GM18519 (cell line): ENCODE results near the gene LOXL3.
"Not testable (repeated sequence)": the region's sequence is repeated elsewhere in the genome, so short reads cannot be mapped to it uniquely, and the experiment has no call there.

ENCODE experiments used
- ATAC-seq: cut with Tn5 transposase; IDR thresholded peaks from one replicate; pipeline ENCODE4 v1.9.1; 2021; ENCODE audit warnings: mild to moderate bottlenecking, moderate library complexity; ENCODE audit not compliant: unreplicated experiment, low FRiP score

LOXL3 gene

DNA sequence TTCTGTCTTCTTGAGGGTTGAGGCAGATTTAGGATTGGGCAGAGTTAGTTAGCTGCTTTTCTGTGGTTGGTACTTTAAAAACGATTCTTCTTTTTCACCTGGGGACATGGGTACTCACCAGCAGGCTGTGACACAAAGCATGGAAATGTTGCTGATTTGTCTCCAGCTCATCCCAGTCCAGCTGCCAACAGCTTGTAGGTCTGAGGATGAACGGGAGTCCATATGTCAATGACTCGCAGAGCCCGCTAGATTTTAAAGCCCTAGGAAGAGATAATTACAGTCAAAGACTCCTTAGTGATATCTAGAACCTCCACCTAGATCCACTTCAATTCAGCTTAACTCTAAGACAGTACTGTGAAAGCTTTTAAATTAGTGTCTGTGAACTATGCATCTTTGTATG lies 21.6 kb upstream of the LOXL3 start:
- no peak for ATAC-seq

DNA sequence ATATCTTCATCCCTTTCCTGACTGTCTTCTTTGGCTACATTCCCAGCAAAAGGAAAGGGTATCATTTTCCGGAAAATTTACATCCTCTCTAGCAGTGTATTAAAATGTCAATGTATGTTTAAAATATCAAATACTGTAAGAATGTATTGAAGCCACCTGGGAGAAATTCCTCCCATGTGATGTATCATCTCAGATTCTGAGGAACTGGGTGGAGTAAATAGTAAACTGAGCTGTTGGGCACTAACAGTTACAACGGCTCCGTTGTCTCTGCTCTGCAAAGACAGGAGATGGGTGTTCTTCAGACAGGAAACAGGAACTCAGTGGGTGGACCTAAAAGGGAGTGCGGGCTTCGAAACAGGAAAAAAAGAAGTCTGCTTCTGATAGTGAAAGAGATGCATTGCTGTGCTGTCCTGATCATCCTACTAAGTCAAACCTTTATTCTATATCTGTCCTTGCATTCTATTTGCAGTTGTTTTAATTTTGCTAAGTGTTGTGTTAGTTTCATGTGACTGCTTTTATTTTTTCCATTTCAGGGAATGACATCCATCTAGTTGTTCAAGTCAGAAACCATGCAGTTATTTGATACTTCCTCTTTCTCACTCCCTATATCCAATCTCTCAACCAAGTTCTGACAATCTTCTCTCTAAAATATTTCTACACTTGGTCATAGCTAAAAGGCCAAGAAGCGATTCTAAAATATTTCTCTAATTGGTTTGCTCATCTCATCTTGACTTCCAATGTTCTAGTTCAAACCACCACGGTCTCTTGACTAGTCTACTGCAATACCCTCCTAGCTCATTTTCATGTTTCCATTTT lies 20.2 kb upstream of the LOXL3 start:
- ATAC-seq, result no peak

DNA sequence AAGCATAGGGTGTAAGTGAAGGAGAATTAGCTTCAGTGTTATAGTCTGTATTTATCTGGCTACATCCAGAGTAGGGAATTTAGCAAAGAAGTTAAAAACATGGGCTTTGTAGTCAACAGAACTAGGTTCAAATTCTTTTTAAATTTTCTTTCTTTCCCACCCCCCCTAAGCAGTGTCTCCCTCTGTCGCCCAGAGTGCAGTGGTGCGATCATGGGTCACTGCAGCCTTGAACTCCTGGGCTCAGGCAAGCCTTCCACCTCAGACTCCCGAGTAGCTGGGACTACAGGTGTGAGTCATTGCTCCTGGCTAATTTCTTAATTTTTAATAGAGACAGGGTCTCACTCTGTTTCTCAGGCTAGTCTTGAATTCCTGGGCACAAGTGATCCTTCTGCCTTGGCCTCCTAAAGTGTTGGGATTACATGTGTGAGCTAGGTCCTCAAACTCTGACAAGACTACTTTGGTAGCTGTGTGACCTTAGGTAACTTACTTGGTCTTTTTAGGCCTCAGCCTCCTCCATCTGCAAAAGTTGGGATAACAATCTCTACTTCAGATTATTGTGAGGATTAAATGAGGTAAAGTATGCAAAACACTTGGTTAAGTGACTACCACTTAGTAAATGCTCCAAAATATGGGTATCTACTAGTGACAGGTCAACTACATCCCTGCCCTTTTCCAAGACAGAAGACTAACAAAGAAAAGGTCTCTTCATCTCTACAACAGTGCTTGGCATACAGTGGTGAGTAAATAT lies 18.6 kb upstream of the LOXL3 start:
- ATAC-seq, result no peak

DNA sequence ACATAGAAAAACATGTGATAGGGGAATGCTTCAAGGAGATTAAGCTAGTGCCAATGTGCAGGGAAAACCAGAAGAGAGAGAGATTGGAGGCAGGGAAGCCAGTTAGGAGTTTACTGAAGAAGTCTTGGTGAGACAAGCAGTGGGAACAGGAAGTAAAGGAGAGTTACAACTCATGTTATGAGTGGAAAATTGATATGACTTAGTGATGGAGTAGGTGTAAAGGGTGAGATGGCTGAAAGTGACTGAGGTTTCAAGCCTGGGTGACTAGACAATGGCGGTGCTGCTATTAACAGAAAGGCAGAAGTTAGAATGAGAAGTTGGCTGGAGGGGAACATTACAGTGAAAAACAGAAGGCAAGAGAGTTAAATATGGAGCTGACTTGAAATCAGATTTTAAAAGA lies 17.3 kb upstream of the LOXL3 start:
- peak; percentile 46 for ATAC-seq

DNA sequence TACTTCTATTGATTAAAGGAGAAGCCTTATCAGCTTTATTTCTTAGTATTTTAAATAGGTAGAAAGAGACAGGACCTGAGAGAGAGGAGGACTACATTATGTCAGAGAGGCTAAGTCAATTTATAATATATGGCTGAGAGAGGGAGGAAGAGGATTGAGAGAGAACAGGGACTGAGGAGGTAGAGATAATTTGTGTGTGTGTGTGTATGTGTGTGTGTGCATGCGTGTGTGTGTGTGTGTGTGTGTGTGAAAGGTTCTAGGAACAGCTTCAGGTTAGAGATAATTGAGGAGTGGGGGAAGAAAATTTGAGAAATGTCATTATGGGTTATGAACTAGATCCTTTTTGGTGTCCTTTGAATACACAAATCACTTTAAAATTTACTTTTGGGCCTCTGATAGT lies 15.9 kb upstream of the LOXL3 start:
- no peak for ATAC-seq

DNA sequence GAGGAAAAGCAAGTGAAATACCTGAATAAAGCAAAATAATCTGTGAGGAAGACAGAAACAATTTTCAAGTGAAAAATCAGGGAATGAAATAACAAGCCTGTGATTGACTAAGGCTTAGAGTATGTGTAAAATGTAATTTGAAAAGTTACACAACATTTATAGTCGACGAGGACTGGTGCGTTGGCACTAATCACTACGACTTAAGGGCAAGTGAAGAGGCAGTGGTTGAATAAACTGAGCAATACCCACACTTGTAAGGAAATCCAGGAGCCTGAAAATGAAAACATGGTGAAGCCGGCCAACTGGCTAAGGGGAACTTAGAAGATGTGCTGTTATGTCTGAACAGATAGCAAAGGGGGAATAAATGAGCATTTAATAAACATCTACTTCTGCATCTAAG lies 14.1 kb upstream of the LOXL3 start:
- no peak for ATAC-seq

DNA sequence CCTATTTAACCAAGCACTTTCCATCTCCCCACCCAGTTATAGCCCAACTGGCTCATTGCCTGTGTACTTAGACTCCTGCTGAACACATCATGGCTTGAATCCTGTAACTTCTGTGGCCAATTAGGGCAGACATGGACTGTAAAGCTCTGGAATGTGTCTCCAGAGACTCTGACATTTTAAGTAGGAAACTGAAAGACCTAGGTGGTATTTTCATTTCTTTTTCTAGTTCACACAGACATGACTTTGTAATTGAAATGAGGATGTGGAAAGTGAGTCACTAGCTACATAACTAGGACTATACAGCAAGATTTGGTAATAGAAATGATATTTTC lies 13.0 kb upstream of the LOXL3 start:
- no peak for ATAC-seq

DNA sequence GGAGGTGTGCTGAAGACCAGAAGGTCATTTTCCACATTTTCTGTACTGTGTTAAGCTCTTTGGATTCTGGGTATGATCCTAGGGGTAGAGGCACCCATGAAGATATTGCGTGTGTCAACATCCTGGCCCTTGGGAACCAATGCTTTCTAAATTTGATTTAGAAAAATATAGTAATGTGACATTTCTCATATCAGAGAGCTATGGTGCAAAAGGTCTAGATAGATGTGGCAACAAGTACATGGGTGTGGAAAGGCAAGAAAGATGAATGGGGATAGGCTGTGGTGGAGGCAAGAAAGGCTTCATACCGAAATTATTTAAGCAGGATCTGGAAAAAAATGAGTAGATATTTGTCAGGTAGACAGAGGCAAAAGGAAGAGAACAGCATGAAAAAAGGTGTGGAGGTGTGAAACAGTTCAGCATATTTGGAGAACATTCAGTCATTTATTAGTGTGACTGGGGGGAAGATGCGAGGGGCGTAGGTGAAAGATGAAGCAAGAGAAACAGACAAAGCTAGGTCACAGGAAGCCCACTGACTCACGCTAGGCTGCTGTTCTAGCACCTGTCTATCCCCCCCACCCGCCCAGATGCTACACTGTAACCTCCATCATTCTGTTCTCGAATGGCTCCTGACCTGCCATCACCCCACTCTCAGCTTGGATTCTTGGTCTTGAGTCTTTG lies 12.5 kb upstream of the LOXL3 start:
- no peak for ATAC-seq

DNA sequence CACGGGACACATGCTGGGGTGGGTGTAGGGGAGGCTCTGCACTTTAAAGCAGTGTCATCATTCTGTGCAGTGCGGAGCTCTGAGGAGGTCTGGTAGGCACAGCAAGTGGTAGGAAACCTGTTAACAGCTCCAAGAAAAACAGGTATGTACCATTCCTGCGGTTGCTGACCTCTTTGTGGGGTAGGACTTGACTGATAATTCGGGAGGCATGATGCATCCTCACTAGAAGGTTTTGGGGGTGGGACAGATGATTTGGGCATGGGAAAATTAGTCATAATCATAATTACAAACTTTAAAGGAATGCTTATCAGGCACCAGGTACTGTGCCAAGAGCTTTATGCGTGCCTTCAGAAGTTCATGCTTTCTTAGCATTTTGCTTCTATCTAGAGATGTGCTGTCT lies 10.5 kb upstream of the LOXL3 start:
- ATAC-seq, result no peak

DNA sequence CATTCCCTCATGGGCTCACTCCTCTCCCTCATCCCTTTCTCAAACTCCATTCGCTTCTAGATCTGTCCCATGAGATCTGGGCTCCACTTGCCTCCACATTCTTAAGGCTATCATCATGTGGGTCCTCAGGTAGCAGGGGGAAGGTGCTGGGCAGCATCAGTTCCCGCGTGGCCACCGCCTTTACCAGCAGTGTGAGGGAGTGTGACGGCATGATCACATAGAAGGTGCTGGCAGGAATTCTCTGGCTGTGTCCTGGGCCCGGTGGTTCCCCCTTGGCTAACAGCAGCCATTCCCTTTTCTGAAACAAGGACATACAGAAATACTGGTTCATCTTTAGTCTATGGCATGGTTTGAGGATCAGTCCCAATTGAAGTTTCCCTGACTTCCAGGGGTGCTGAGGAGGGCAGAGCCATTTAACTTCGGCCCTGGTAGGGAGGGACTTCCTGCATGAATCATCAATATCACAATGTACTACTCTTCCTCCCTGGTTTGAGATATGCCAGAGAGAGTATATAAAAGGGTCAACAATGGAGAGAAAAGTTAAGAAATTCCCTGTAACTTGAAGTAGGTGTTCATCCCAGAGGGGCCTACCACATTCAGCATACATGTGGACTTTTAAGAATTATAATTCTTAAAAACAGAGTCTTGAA lies 8.5 kb upstream of the LOXL3 start:
- ATAC-seq, result no peak

DNA sequence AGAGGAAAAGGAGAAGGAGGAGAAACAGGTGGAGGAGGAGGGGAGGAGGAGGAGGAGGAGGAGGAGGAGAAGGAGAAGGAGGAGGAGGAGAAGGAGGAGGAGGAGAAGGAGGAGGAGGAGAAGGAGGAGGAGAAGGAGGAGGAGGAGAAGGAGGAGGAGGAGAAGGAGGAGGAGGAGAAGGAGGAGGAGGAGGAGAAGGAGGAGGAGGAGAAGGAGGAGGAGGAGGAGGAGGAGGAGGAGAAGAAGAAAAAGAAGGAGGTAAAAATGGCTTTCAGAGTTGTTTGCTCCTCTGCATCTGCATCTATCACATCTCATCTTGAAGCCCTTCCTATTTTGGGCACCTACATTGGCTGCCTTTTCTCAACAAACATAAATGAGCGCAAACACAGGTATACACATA lies 7.3 kb upstream of the LOXL3 start:
- ATAC-seq, result not testable (repeated sequence)

DNA sequence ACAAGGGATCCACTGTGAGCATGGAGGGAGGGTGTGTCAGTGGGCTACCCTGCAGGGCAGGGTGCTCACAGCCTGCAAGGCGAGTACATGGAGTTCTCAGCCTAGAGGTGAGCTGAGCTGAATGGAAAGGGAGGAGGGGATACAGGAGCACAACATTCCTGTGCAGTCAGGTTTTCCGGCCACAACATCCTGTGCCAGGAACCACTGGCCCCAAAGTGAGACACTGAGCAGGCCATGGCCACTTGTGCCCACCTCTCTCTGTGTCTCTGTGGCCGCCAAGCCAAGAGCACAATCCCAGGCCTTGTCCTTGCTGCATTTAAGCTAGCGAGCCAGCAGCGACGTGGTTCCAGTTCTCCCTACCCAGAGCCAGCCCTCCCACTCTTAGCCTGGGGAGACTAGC lies 6.8 kb upstream of the LOXL3 start:
- no peak for ATAC-seq

DNA sequence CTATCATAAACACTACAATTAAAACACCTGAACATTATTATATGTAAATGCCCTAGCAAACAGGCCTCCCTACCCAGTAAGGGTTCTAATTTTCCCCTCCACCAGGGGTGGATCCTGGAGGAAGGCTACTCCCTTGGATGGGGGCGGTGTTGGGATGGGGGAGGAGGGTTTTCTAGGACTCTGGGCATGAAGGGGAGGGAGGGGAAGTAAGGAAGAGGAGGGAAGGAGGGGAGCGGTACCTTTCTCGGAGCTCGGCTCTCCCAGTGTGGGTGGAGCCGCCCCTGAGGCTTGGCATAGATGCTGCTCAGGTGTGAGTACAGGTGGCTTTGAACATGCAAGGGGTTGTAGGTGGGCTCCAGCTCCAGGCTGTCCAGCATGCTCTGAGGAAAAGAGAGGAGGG lies 6.2 kb upstream of the LOXL3 start:
- no peak for ATAC-seq

DNA sequence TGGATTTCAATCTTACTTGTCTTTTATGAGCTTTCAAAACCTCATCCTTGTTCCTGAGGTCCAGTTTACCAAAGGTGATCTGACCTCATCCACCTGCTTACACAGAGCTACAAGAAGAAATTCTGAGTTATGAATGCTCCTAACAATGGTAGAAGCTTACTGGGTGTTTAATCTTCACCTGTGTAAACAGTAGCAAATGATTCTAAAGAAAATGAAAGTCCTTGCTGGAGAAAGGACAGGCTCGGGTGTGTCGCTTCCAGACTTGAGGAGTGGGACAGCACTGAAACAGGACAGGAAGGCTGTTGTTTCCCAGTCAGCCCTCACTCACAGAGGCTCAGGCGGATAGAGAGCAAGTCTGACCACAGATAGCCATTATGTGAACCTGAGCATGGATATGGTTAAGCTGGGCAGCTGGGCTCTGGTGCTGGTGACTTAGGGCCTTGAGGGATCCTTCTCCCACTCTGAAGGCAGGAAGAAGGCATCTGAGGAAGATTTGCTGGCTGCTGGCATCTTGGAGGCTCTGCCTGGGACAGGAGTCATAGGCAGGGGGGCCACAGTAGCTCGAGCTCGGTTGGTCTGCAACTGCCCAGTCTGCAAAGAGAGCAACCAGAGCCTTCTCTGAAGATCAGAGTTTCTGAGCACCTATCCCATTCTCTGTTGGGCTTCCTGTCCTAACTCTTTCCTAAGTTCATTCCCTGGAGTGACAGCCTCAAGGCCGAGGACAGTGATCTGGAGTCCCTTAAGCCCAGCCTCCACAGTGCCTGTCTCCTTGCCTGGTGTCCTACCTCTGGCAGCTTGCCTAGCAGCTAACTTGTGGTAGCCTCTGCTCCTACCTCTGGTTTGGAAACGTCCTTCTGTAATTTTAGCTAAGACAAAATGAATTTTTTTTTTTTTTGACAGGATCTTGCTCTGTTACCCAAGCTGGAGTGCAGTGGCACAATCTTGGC lies 4.8 kb upstream of the LOXL3 start:
- no peak for ATAC-seq

DNA sequence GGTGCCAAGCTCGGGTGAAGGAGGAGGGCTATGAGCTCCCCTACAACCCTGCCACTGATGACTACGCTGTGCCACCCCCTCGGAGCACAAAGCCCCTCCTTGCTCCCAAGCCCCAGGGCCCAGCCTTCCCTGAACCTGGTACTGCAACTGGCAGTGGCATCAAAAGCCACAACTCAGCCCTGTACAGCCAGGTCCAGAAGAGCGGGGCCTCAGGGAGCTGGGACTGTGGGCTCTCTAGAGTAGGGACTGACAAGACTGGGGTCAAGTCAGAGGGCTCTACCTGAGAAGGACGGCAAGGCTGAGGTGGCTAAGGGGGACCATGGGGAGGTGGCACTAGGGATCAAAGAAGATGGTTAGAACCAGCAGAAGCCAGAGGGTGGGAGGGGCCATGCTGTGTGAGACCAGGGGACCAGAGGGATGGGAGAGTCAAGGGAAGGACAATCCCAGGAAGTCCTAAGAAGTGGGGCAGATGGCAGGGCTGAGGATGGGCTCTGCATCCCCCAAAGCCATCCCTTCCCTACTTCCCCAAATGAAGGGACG lies 3.2 kb upstream of the LOXL3 start:
- no peak for ATAC-seq

DNA sequence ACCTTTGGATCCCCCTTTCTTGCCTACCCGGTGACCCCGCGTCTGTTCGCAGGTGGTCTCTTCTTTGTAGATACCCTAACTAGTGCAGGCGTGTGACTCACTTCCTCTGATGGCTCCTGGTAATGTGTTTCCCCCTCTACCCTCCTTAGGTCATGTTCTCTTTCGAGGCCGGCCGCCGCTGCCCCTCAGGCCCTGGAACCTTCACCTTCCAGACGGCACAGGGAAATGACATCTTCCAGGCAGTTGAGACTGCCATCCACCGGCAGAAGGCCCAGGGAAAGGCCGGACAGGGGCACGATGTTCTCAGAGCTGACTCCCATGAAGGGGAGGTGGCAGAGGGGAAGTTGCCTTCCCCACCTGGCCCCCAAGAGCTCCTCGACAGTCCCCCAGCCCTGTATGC lies 2.4 kb upstream of the LOXL3 start:
- ATAC-seq, result no peak

DNA sequence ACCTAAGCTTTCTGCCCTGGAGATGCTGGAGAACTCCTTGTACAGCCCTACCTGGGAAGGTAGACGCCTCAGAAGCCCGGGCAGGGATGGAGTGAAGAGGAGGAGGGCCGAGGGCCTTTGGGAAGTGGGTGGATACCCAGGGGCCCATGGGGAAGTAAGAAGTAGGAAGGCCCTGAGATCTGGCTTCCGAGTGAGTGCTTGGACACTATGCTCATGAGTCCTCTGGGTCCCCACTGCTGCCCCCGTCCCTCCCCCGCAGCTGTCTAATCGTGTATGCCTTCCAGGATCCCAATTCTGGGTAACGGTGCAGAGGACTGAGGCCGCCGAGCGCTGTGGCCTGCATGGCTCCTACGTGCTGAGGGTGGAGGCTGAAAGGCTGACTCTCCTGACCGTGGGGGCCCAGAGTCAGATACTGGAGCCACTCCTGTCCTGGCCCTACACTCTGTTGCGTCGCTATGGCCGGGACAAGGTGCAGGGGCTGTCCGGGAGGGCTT lies 1.9 kb upstream of the LOXL3 start:
- no peak for ATAC-seq

DNA sequence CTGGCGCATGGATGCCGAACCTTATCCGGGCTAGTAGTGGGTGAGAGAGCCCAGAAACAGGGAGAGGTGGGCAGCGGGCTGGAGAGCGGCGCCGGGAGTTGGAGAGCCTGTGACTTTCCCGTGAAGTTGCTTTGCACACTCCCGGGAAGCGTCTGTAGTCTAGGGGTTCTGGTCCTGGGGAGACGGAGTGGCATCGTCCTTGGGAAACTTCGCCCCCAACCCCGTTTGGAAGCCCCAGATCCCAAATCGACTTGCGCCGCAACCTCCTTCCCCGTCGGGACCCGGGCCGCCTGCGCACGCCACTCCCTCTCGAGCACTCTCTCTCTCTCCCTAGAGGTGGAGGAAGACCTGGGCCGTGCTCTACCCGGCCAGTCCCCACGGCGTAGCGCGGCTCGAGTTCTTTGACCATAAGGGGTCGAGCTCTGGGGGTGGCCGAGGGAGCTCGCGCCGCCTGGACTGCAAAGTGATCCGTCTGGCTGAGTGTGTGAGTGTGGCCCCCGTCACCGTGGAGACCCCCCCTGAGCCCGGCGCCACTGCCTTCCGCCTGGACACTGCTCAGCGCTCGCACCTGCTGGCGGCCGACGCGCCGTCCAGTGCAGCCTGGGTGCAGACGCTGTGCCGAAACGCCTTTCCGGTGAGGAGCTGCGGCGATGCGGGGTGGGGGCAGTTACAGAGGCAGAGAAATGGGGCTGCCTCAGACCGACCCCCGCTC lies 1.2 kb upstream of the LOXL3 start:
- ATAC-seq, result no peak
